A673 (cell line): Measurements from ENCODE around the gene RNF17.

Experiments used
- CTCF ChIP-seq: fragments of 300-800, 200-600 bp; sonication (generic); conservative IDR thresholded peaks from 2 replicates; pipeline ENCODE4 v1.5.1; 2017; ENCODE audit warnings: low read depth, mild to moderate bottlenecking, antibody characterized with exemption, low read length, moderate library complexity, mixed read lengths
- EZH2 ChIP-seq: fragments of 200-600 bp; sonication (generic); IDR thresholded peaks from 2 replicates; pipeline ENCODE4 v1.6.1; 2017; ENCODE audit warnings: borderline replicate concordance, low read depth, mild to moderate bottlenecking, mixed read lengths, antibody characterized with exemption, low read length; ENCODE audit not compliant: poor library complexity, severe bottlenecking

DNA sequence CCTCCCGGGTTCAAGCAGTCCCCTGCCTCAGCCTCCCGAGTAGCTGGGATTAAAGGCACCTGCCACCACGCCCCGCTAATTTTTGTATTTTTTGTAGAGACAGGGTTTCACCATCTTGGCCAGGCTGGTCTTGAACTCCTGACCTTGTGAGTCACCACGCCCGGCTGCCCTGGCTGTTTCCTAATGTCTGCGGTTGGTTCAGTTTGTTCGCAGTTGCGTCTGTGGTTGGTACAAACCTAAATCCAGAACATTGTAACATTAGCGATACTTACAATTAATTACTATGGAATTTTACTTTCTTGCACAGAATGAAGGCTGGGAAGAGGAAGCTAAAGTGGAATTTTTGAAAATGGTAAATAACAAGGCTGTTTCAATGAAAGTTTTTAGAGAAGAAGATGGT is 38.1 kb downstream of the RNF17 start:
- TF ChIP-seq CTCF (no peak), EZH2 (no peak)
